ENCODE results near the gene NRTN. TPM values are rescaled to one million over a fixed set of nuclear protein-coding genes. Genes with fewer than 3 reads are reported as not detected.

NRTN gene
- total and polyA plus RNA-seq, 4 experiments from 2014 or later: 0.34 to 0.91 (median 0.51) TPM

DNA sequence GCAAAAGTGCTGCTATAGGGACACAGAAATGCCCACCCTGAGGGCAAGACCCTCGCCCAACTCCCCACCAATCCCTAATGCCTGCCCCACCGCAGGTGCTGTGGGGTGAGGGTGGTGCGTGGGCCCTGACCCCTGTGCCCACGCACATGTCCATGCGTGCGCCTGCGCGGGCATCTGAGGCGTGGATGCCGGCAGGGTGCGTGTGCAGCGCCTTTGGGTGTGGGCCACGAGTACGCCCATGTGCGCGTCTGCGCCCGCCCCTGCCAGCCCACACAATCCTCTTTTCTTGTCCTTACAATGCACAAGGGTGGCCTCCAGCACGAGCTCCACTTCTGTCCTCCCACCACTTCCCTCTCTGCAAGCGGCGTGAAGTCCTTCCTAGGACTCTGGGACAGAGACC is 20.3 kb downstream of the NRTN start:
- H3K27ac ChIP-seq (ENCODE audit: low read depth, low read length): no peak overlapping the region
- no peaks in the 10 kb centered on the region for H3K36me3 ChIP-seq (ENCODE audit: insufficient read depth, low read length)
- peaks cover 3 to 17% (median 11%) of the 10 kb centered on the region in 4 donors for H3K4me1 Mint-ChIP-seq
- no peak overlapping the region for H3K4me3 ChIP-seq (ENCODE audit: low read length in 2 of 2)
- H3K4me3 Mint-ChIP-seq: no peak overlapping the region
- peaks cover 0 to 3% of the 10 kb centered on the region in 2 donors for H3K36me3 Mint-ChIP-seq
- CTCF ChIA-PET (ENCODE audit: partially characterized antibody): no interaction called here
- peaks cover 0 to 5% (median 0%) of the 10 kb centered on the region in 8 donors for H3K9me3 Mint-ChIP-seq
- peaks cover 2 to 3% of the 10 kb centered on the region in 2 donors for H3K27me3 Mint-ChIP-seq
- peaks cover 22% of the 10 kb centered on the region for H3K4me1 ChIP-seq (ENCODE audit: insufficient read depth, low read length)
- H3K27me3 ChIP-seq (ENCODE audit: insufficient read depth, low read length): no peaks in the 10 kb centered on the region
- no peaks in the 10 kb centered on the region for H3K9me3 ChIP-seq (ENCODE audit: control insufficient read depth in 1 of 2, low read length in 2 of 2)
- H3K27ac Mint-ChIP-seq: no peak overlapping the region
- intact Hi-C loops (cut with micrococcal nuclease): no loop called here
- POLR2A ChIA-PET (ENCODE audit: partially characterized antibody): no interaction called here
- no peak for DNase-seq

DNA sequence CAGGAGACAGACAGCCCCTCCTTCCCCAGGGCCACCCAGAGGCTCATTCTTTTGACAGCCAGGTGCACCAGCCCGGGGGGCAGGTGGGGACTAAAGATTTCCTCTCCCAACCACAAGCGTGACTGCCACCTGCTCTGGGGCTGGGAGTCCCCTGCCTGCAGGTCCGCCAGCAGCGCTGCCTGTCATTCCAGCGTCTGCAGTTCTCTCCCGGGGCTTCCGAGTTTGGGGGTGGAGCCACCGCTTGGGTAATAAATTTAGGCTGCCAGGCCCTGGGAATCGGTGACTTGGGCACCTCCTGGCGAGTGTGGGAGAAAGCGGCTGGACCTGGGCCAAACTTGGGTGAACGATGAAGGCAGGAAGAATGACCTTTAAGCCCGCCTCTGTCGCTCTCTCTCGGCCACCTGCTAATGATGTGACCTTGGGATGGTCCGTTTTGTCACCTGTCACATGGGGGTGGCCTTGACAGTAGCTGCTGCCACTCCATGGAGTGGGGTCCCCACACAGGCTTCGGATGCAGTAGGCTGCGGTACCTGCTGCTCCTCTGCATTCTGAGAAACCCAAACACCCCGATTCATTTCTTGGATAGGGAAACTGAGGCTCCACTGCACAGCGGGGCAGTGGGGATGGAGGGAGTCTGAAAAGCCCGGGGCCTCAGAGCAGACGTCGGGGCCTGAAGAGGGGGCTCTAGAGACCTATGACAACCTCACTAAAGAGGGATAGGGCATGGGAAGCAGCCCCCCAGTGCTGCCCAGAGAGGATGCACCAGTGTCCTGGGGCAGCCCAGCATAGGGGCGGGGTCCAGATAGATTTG is 21.9 kb downstream of the NRTN start:
- Mint-ChIP-seq H3K27me3 (peaks cover 0 to 3% of the 10 kb centered on the region in 2 donors), H3K4me3 (peak overlapping the region; percentile 60 to 91 (median 84)), H3K36me3 (peaks cover 0 to 3% of the 10 kb centered on the region in 2 donors), H3K27ac (peak overlapping the region; percentile 84 to 96 (median 89)), H3K4me1 (peaks cover 3 to 17% (median 10%) of the 10 kb centered on the region in 4 donors), H3K9me3 (peaks cover 0 to 2% (median 0%) of the 10 kb centered on the region in 8 donors)
- POLR2A ChIA-PET (ENCODE audit: partially characterized antibody): interaction anchor here (0.9 to 3.2 kb wide), 5 partner anchors 18 to 135 kb away, joined by 6 to 54 read pairs (median 9); partner anchors contain the start of genes CATSPERD, DUS3L, LONP1 and NDUFA11
- Histone ChIP-seq H3K36me3 (ENCODE audit: insufficient read depth, low read length) (no peaks in the 10 kb centered on the region), H3K27ac (ENCODE audit: low read depth, low read length) (no peak overlapping the region), H3K4me1 (ENCODE audit: insufficient read depth, low read length) (peaks cover 22% of the 10 kb centered on the region), H3K4me3 (ENCODE audit: low read length in 2 of 2) (no peak overlapping the region), H3K27me3 (ENCODE audit: insufficient read depth, low read length) (no peaks in the 10 kb centered on the region), H3K9me3 (ENCODE audit: control insufficient read depth in 1 of 2, low read length in 2 of 2) (no peaks in the 10 kb centered on the region)
- intact Hi-C loops (cut with micrococcal nuclease): no loop called here
- peak in 2 of 5 donors; percentile 16 to 68 for DNase-seq
- CTCF ChIA-PET (ENCODE audit: partially characterized antibody): interaction anchor here (2.9 kb wide), 1 partner anchor 23 kb away, joined by 22 read pairs; the partner anchor contains the start of gene NRTN

DNA sequence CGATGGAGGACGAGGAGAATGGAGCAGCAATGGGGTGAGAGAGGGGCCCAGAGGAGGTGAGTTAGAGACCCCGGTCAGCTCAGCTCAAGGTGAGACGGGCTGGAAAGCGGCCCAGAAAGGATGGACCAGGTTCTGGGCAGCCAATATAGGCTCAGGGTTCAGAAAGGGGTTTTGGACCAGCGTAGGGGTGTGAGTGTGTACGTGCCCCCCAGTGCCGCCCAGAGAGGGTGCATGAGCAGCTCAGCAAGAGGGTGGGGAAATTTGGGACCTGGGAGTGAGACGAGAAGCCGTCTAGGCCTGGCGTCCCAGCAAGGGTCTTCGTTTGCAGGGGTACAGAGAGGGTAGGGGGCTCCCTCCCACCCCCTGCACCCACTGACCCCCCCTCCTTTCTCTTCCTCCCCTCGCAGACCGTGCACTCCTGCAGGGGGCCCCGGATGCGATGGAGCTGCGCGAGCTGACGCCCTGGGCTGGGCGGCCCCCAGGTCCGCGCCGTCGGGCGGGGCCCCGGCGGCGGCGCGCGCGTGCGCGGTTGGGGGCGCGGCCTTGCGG is 22.5 kb downstream of the NRTN start:
- Histone ChIP-seq H3K9me3 (ENCODE audit: control insufficient read depth in 1 of 2, low read length in 2 of 2) (no peaks in the 10 kb centered on the region), H3K27me3 (ENCODE audit: insufficient read depth, low read length) (no peaks in the 10 kb centered on the region), H3K4me1 (ENCODE audit: insufficient read depth, low read length) (peaks cover 22% of the 10 kb centered on the region), H3K4me3 (ENCODE audit: low read length in 2 of 2) (peak overlapping the region in 1 of 2 donors; percentile 68), H3K27ac (ENCODE audit: low read depth, low read length) (peak overlapping the region; percentile 49), H3K36me3 (ENCODE audit: insufficient read depth, low read length) (no peaks in the 10 kb centered on the region)
- Mint-ChIP-seq H3K27me3 (peaks cover 0 to 3% of the 10 kb centered on the region in 2 donors), H3K36me3 (peaks cover 0 to 3% of the 10 kb centered on the region in 2 donors), H3K9me3 (peaks cover 0 to 2% (median 0%) of the 10 kb centered on the region in 8 donors), H3K4me3 (peak overlapping the region; percentile 60 to 91 (median 84)), H3K27ac (peak overlapping the region; percentile 84 to 96 (median 89)), H3K4me1 (peaks cover 3 to 17% (median 10%) of the 10 kb centered on the region in 4 donors)
- POLR2A ChIA-PET (ENCODE audit: partially characterized antibody): interaction anchor here (0.9 to 3.2 kb wide), 13 partner anchors 19 to 205 kb away, joined by 3 to 54 read pairs (median 7); partner anchors contain the start of genes CATSPERD, DUS3L, LONP1 and NDUFA11
- DNase-seq: no peak
- CTCF ChIA-PET (ENCODE audit: partially characterized antibody): interaction anchor here (0.9 to 2.9 kb wide), 5 partner anchors 21 to 141 kb away, joined by 3 to 22 read pairs (median 5); partner anchors contain the start of genes CATSPERD, LONP1, NDUFA11 and NRTN
- intact Hi-C loops (cut with micrococcal nuclease): no loop called here

DNA sequence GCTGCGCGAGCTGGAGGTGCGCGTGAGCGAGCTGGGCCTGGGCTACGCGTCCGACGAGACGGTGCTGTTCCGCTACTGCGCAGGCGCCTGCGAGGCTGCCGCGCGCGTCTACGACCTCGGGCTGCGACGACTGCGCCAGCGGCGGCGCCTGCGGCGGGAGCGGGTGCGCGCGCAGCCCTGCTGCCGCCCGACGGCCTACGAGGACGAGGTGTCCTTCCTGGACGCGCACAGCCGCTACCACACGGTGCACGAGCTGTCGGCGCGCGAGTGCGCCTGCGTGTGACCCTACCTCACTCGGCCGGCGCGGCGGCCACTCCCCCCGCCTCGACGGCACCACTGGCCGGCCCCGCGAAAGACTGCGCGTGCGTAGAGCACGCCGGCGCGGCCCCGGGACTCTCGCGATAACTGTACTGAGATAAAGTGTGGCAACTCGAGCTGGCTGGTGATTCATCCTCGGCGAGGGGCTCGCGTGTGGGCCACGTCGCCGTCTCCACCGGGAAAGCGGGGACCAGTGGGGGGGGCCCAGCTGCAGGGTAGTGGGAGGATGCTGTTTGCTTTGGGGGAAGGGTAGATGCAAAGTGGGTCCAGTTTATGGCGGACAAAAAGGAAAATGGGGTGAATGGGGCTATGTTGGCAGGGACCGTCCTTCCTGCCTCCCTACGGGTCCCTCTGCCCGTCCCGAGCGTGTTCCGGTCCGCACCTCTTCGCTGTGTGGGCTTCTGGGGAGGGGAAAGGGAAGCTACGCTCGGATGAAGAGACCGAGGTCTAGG is 23.2 kb downstream of the NRTN start:
- H3K4me3 Mint-ChIP-seq: peak overlapping the region; percentile 92 to 99 (median 96)
- Histone ChIP-seq H3K27ac (ENCODE audit: low read depth, low read length) (peak overlapping the region; percentile 49), H3K4me3 (ENCODE audit: low read length in 2 of 2) (peak overlapping the region; percentile 68 to 73), H3K4me1 (ENCODE audit: insufficient read depth, low read length) (peaks cover 22% of the 10 kb centered on the region), H3K36me3 (ENCODE audit: insufficient read depth, low read length) (no peaks in the 10 kb centered on the region), H3K27me3 (ENCODE audit: insufficient read depth, low read length) (no peaks in the 10 kb centered on the region), H3K9me3 (ENCODE audit: control insufficient read depth in 1 of 2, low read length in 2 of 2) (no peaks in the 10 kb centered on the region)
- intact Hi-C loops (cut with micrococcal nuclease): loop anchor here (1.0 to 2.0 kb wide), 3 partner anchors 23 to 76 kb away; partner anchors contain the start of genes DUS3L, NRTN and VMAC
- CTCF ChIA-PET (ENCODE audit: partially characterized antibody): interaction anchor here (0.9 to 2.9 kb wide), 6 partner anchors 22 to 194 kb away, joined by 3 to 22 read pairs (median 4); partner anchors contain the start of genes CATSPERD, LONP1, NDUFA11 and NRTN
- peaks cover 0 to 3% of the 10 kb centered on the region in 2 donors for H3K27me3 Mint-ChIP-seq
- peak; percentile 91 to 96 (median 92) for DNase-seq
- POLR2A ChIA-PET (ENCODE audit: partially characterized antibody): interaction anchor here (0.6 to 3.2 kb wide), 17 partner anchors 20 to 205 kb away, joined by 3 to 54 read pairs (median 6); partner anchors contain the start of genes CATSPERD, DUS3L, LONP1 and NDUFA11
- peaks cover 3 to 17% (median 10%) of the 10 kb centered on the region in 4 donors for H3K4me1 Mint-ChIP-seq
- peaks cover 0 to 3% of the 10 kb centered on the region in 2 donors for H3K36me3 Mint-ChIP-seq
- H3K27ac Mint-ChIP-seq: peak overlapping the region; percentile 95 to 97 (median 95)
- peaks cover 0 to 2% (median 0%) of the 10 kb centered on the region in 8 donors for H3K9me3 Mint-ChIP-seq

DNA sequence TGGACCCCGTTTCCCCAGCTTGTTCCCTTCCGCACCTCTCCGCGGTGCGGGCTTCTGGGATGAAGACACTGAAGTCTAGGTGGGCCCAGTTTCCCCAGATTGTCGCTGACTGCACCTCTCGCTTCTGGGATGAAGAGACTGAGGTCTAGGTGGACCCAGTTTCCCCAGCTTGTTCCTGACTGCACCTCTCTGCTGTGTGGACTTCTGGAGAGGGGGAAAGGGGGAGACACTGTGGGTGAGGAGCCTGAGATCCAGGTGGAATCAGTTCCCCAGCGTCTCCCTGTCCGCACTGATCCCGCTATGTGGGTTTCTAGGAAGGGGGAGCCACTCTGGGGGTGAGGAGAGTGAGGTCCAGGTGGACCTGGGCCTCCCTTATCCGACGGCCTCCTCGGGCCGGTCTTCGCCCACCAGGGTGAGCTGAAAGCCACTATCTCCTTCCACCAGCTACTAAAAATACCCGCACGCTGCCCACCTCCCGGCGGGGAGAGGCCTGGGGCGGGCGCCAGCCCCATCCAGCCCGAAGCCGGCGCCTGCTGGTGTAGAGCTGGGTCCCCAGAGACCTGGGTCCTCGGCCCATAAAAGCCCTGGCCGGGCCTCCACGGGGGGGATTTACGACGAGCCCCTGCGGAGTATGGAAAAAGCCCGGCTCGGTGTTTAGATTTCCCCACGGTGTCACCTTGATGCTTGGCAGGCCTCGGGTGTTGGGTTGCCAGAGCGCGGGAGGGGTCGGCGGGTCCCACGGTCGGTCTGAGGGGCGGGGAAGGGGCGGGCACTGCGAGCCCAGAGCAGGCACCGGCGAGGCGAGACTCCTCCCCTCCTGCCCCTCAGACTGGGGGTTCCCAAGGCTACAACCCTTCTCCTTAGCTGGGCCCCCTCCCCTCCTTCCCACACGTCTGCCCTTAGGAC is 24.0 kb downstream of the NRTN start:
- POLR2A ChIA-PET (ENCODE audit: partially characterized antibody): interaction anchor here (0.6 to 3.2 kb wide), 16 partner anchors 21 to 206 kb away, joined by 3 to 54 read pairs (median 6); partner anchors contain the start of genes CATSPERD, DUS3L, LONP1 and NDUFA11
- H3K27ac Mint-ChIP-seq: peak overlapping the region; percentile 95 to 97 (median 95)

More for the DNA sequence above, 24.0 kb downstream of the NRTN start:
- intact Hi-C loops (cut with micrococcal nuclease): loop anchor here (1.0 to 2.0 kb wide), 3 partner anchors 24 to 75 kb away; partner anchors contain the start of genes DUS3L, NRTN and VMAC
- peaks cover 0 to 3% of the 10 kb centered on the region in 2 donors for H3K27me3 Mint-ChIP-seq
- Histone ChIP-seq H3K9me3 (ENCODE audit: control insufficient read depth in 1 of 2, low read length in 2 of 2) (no peaks in the 10 kb centered on the region), H3K4me1 (ENCODE audit: insufficient read depth, low read length) (peaks cover 22% of the 10 kb centered on the region), H3K27me3 (ENCODE audit: insufficient read depth, low read length) (no peaks in the 10 kb centered on the region), H3K36me3 (ENCODE audit: insufficient read depth, low read length) (no peaks in the 10 kb centered on the region), H3K4me3 (ENCODE audit: low read length in 2 of 2) (peak overlapping the region; percentile 68 to 73), H3K27ac (ENCODE audit: low read depth, low read length) (peak overlapping the region; percentile 49)
- DNase-seq: no peak
- CTCF ChIA-PET (ENCODE audit: partially characterized antibody): interaction anchor here (1.0 to 2.9 kb wide), 5 partner anchors 22 to 193 kb away, joined by 3 to 22 read pairs (median 5); partner anchors contain the start of genes NDUFA11 and NRTN
- H3K9me3 Mint-ChIP-seq: peaks cover 0 to 2% (median 0%) of the 10 kb centered on the region in 8 donors
- H3K4me1 Mint-ChIP-seq: peaks cover 3 to 17% (median 10%) of the 10 kb centered on the region in 4 donors
- peak overlapping the region; percentile 92 to 99 (median 96) for H3K4me3 Mint-ChIP-seq
- H3K36me3 Mint-ChIP-seq: peaks cover 0 to 3% of the 10 kb centered on the region in 2 donors
